WTC11 (cell line): ENCODE data around the gene GJA3. TPM values are rescaled to one million over a fixed set of nuclear protein-coding genes. Genes with fewer than 3 reads are reported as not detected.

ENCODE experiments used
- ATAC-seq: fragments of 200-7000 bp; cut with Tn5 transposase; 2 replicates; pipeline ENCODE4 v1.10.0; 2021; ENCODE audit warnings: mild to moderate bottlenecking, moderate library complexity
- CTCF ChIA-PET: fragments of 300-600 bp; sonication (Branson Sonifier 250); formaldehyde crosslinking; loops from one replicate; lab custom pipeline; 2021; ENCODE audit warnings: antibody characterized with exemption; lab: Charles Lee
- POLR2A ChIA-PET: fragments of 350-600 bp; sonication (Branson Sonifier 250); formaldehyde crosslinking; loops from one replicate; lab custom pipeline; 2021; ENCODE audit warnings: antibody characterized with exemption; lab: Charles Lee
- DNase-seq: peaks from one replicate; pipeline ENCODE4 v3.0.0; 2021; ENCODE audit warnings: low spot score
- H3K27ac Mint-ChIP-seq: 2 replicates; pipeline ENCODE4 v1.8.0; 2021; ENCODE audit warnings: mixed read lengths
- H3K27me3 Mint-ChIP-seq: 2 replicates; pipeline ENCODE4 v1.8.0; 2021; ENCODE audit warnings: low read depth, mild to moderate bottlenecking, moderate library complexity, mixed read lengths
- H3K36me3 Mint-ChIP-seq: 2 replicates; pipeline ENCODE4 v1.8.0; 2021; ENCODE audit warnings: mixed read lengths
- H3K4me1 Mint-ChIP-seq: 2 replicates; pipeline ENCODE4 v1.8.0; 2022; ENCODE audit warnings: mixed read lengths
- H3K4me3 Mint-ChIP-seq: 2 replicates; pipeline ENCODE4 v1.8.0; 2021; ENCODE audit warnings: mild to moderate bottlenecking, moderate library complexity, mixed read lengths
- H3K9me3 Mint-ChIP-seq: 2 replicates; pipeline ENCODE4 v1.8.0; 2021; ENCODE audit warnings: mixed read lengths
- CREM ChIP-seq: sonication (generic); formaldehyde crosslinking; IDR thresholded peaks from 2 replicates; pipeline ENCODE4 v1.8.1; 2022; ENCODE audit warnings: mild to moderate bottlenecking, missing genetic modification reagents, moderate library complexity
- E2F1 ChIP-seq: sonication (generic); formaldehyde crosslinking; IDR thresholded peaks from 2 replicates; pipeline ENCODE4 v1.8.0; 2022; ENCODE audit warnings: mild to moderate bottlenecking, missing genetic modification reagents
- EMX1 ChIP-seq: fragments of 250-450 bp; sonication (Bioruptor Pico); IDR thresholded peaks from 2 replicates; pipeline ENCODE4 v1.8.0; 2021; ENCODE audit warnings: mild to moderate bottlenecking
- ERG ChIP-seq: fragments of 250-450 bp; sonication (Bioruptor Pico); IDR thresholded peaks from 2 replicates; pipeline ENCODE4 v1.8.0; 2021; ENCODE audit warnings: mild to moderate bottlenecking
- NFYB ChIP-seq: sonication (generic); formaldehyde crosslinking; conservative IDR thresholded peaks from 2 replicates; pipeline ENCODE4 v1.8.0; 2022; ENCODE audit warnings: low read depth, missing genetic modification reagents
- NR1H2 ChIP-seq: sonication (generic); formaldehyde crosslinking; IDR thresholded peaks from 2 replicates; pipeline ENCODE4 v1.9.0; 2021; ENCODE audit warnings: mild to moderate bottlenecking, moderate library complexity, missing genetic modification reagents
- OVOL2 ChIP-seq: fragments of 250-450 bp; sonication (Bioruptor Pico); IDR thresholded peaks from 2 replicates; pipeline ENCODE4 v1.9.0; 2021; ENCODE audit warnings: mild to moderate bottlenecking, borderline replicate concordance
- RELA ChIP-seq: sonication (generic); formaldehyde crosslinking; IDR thresholded peaks from 2 replicates; pipeline ENCODE4 v1.8.1; 2022; ENCODE audit warnings: missing genetic modification reagents, mild to moderate bottlenecking, borderline replicate concordance
- ZNF232 ChIP-seq: sonication (generic); formaldehyde crosslinking; IDR thresholded peaks from 2 replicates; pipeline ENCODE4 v1.8.0; 2022; ENCODE audit warnings: mild to moderate bottlenecking, missing genetic modification reagents
- ZNF281 ChIP-seq: sonication (generic); formaldehyde crosslinking; IDR thresholded peaks from 2 replicates; pipeline ENCODE4 v1.8.0; 2023; ENCODE audit warnings: mild to moderate bottlenecking, missing genetic modification reagents
- ZNF317 ChIP-seq: sonication (generic); formaldehyde crosslinking; IDR thresholded peaks from 2 replicates; pipeline ENCODE4 v1.8.1; 2023; ENCODE audit warnings: low read depth, mild to moderate bottlenecking, moderate library complexity, missing genetic modification reagents, borderline replicate concordance
- ZNF425 ChIP-seq: fragments of 250-450 bp; sonication (Bioruptor Pico); conservative IDR thresholded peaks from 2 replicates; pipeline ENCODE4 v1.9.0; 2021; ENCODE audit warnings: mild to moderate bottlenecking
- total RNA-seq: library from RNA; stranded (reverse); gene quantifications from 3 replicates; pipeline ENCODE4 v1.2.3, GENCODE V29; 2021
- TF ChIP-seq, protein P1 (sequence below): sonication (generic); formaldehyde crosslinking; IDR thresholded peaks from 2 replicates; pipeline ENCODE4 v1.8.1; 2022; ENCODE audit warnings: mild to moderate bottlenecking, missing genetic modification reagents, moderate library complexity, borderline replicate concordance
- TF ChIP-seq, protein P2 (sequence below): sonication (generic); formaldehyde crosslinking; IDR thresholded peaks from 2 replicates; pipeline ENCODE4 v1.8.1; 2022; ENCODE audit warnings: missing genetic modification reagents, borderline replicate concordance
- TF ChIP-seq, protein P3 (sequence below): sonication (generic); formaldehyde crosslinking; IDR thresholded peaks from 2 replicates; pipeline ENCODE4 v1.8.1; 2022; ENCODE audit warnings: low read depth, mild to moderate bottlenecking, moderate library complexity, missing genetic modification reagents, borderline replicate concordance

GJA3 gene
- total RNA-seq, 1 experiment from 2014 or later, result 0.48 TPM

DNA sequence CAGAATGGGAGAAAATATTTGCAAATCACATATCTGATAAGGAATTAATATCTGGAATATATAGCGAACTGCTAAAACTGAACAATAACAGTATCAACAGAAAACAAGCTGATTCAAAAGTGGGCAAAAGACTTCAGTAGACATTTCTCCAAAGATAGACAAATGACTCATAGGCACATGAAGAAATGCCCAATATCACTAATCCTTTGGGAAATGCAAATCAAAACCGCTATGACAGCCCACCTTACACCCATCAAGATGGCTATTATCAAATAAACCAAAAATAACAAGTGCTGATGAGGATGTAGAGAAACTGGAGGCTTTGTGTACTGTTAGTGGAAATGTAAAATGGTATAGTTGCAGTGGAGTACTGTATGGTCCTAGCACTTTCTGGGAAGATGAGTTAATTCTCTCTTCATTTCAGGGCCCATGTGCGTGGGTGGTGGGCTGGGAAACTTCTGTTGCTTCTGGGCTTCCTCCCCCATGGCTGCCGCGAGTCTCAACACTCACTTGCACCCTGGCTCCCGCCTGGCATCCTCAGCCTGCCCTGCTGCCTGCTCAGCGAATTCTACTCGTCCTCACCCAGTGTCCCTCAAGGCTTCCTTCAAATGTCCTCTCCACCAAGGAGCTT, 12.4 kb upstream of the GJA3 start:
- no peak for DNase-seq
- TF ChIP-seq, protein P1, sequence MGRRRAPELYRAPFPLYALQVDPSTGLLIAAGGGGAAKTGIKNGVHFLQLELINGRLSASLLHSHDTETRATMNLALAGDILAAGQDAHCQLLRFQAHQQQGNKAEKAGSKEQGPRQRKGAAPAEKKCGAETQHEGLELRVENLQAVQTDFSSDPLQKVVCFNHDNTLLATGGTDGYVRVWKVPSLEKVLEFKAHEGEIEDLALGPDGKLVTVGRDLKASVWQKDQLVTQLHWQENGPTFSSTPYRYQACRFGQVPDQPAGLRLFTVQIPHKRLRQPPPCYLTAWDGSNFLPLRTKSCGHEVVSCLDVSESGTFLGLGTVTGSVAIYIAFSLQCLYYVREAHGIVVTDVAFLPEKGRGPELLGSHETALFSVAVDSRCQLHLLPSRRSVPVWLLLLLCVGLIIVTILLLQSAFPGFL (CRISPR knock-in tag), result no peak
- TF ChIP-seq ZNF281, result no peak
- TF ChIP-seq RELA (CRISPR knock-in tag), result no peak
- TF ChIP-seq, protein P2, sequence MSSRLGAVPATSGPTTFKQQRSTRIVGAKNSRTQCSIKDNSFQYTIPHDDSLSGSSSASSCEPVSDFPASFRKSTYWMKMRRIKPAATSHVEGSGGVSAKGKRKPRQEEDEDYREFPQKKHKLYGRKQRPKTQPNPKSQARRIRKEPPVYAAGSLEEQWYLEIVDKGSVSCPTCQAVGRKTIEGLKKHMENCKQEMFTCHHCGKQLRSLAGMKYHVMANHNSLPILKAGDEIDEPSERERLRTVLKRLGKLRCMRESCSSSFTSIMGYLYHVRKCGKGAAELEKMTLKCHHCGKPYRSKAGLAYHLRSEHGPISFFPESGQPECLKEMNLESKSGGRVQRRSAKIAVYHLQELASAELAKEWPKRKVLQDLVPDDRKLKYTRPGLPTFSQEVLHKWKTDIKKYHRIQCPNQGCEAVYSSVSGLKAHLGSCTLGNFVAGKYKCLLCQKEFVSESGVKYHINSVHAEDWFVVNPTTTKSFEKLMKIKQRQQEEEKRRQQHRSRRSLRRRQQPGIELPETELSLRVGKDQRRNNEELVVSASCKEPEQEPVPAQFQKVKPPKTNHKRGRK (CRISPR knock-in tag), result no peak
- TF ChIP-seq E2F1, result no peak
- TF ChIP-seq ZNF425, result no peak
- TF ChIP-seq CREM, result no peak
- TF ChIP-seq EMX1 (CRISPR knock-in tag), result no peak
- TF ChIP-seq ZNF317 (CRISPR knock-in tag), result no peak
- no peak for TF ChIP-seq ERG
- TF ChIP-seq NR1H2, result no peak
- TF ChIP-seq NFYB (CRISPR knock-in tag), result no peak
- TF ChIP-seq OVOL2 (CRISPR knock-in tag), result no peak
- TF ChIP-seq, protein P3, sequence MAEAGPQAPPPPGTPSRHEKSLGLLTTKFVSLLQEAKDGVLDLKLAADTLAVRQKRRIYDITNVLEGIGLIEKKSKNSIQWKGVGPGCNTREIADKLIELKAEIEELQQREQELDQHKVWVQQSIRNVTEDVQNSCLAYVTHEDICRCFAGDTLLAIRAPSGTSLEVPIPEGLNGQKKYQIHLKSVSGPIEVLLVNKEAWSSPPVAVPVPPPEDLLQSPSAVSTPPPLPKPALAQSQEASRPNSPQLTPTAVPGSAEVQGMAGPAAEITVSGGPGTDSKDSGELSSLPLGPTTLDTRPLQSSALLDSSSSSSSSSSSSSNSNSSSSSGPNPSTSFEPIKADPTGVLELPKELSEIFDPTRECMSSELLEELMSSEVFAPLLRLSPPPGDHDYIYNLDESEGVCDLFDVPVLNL (CRISPR knock-in tag), result no peak
- TF ChIP-seq ZNF232 (CRISPR knock-in tag), result no peak
- H3K27ac Mint-ChIP-seq, result no peak overlapping the region
- no peaks in the 10 kb centered on the region for H3K36me3 Mint-ChIP-seq
- ChIA-PET CTCF (interaction anchor here (0.9 kb wide), 1 partner anchor 24 kb away, joined by 4 read pairs; no protein-coding TSS in a partner anchor), POLR2A (interaction anchor here (0.6 kb wide), 1 partner anchor 396 kb away, joined by 4 read pairs; no protein-coding TSS in a partner anchor)
- peaks cover 6% of the 10 kb centered on the region; the same call in 1 of the 2 replicates for H3K4me1 Mint-ChIP-seq
- H3K27me3 Mint-ChIP-seq, result no peaks in the 10 kb centered on the region; the same call in 1 of the 2 replicates
- ATAC-seq, result no peak
- H3K9me3 Mint-ChIP-seq, result no peaks in the 10 kb centered on the region
- H3K4me3 Mint-ChIP-seq, result no peak overlapping the region
